H1 (cell line): Measurements from ENCODE around the gene ANGPTL5. TPM values are rescaled to one million over a fixed set of nuclear protein-coding genes. Genes with fewer than 3 reads are reported as not detected.

Experiments used
- BCL11A ChIP-seq, 2 experiments: IDR thresholded peaks; one replicate each; pipeline ENCODE4 v1.6.1; 2011; ENCODE audit warnings: low read depth in 2 of 2, low read length in 2 of 2, mild to moderate bottlenecking in 2 of 2
- CBX8 ChIP-seq: fragments of 300-800, 300-1000 bp; sonication (generic); IDR thresholded peaks from 2 replicates; pipeline ENCODE4 v1.7.1; 2016; ENCODE audit warnings: low read depth, low read length, borderline replicate concordance
- E2F6 ChIP-seq: IDR thresholded peaks from 2 replicates; pipeline ENCODE4 v1.6.1; 2012; ENCODE audit warnings: inconsistent platforms
- GABPA ChIP-seq: IDR thresholded peaks from 2 replicates; pipeline ENCODE4 v1.6.1; 2011; ENCODE audit warnings: mild to moderate bottlenecking, low read length, moderate library complexity, borderline replicate concordance; ENCODE audit not compliant: insufficient read depth
- HDAC6 ChIP-seq: IDR thresholded peaks from one replicate; pipeline ENCODE4 v1.7.1; 2012; ENCODE audit warnings: low read depth, mild to moderate bottlenecking, inconsistent platforms, low read length, moderate library complexity
- KDM4A ChIP-seq: IDR thresholded peaks from one replicate; pipeline ENCODE4 v1.7.1; 2012; ENCODE audit warnings: low read depth, mild to moderate bottlenecking, moderate library complexity, low read length, inconsistent platforms; ENCODE audit not compliant: severe bottlenecking
- MAX ChIP-seq: IDR thresholded peaks from 2 replicates; pipeline ENCODE4 v1.6.1; 2012; ENCODE audit warnings: inconsistent platforms
- POLR2AphosphoS5 ChIP-seq: IDR thresholded peaks from 2 replicates; pipeline ENCODE4 v1.6.1; 2011; ENCODE audit warnings: low read depth, low read length
- RBBP5 ChIP-seq: IDR thresholded peaks from 2 replicates; pipeline ENCODE4 v1.7.1; 2012; ENCODE audit warnings: low read depth, mild to moderate bottlenecking, inconsistent platforms, low read length, moderate library complexity, borderline replicate concordance
- SP1 ChIP-seq: IDR thresholded peaks from 2 replicates; pipeline ENCODE4 v1.6.1; 2011; ENCODE audit warnings: low read depth, low read length
- polyA plus RNA-seq, 7 experiments: library from polyadenylated mRNA; depleted of rRNA in 3 of 7; stranded (reverse) in 5 of 7; unstranded in 2 of 7; fragments of >200 nt in 5 of 7; fragments of 200-250 nt in 2 of 7; gene quantifications; 1 replicate in 5 of 7; 2 replicates in 1 of 7; 4 replicates in 1 of 7; pipeline versions ENCODE4 v1.2.1 to v1.2.3, GENCODE V29; 2011 to 2013; ENCODE audit warnings: missing spikeins in 2 of 7, mixed read lengths in 2 of 7
- total RNA-seq: library from RNA; stranded (reverse); fragmentation: NEBNext Ultra II Directional; extraction: Animal tissue kit (Norgen Biotek cat#: 25700); gene quantifications from 2 replicates; pipeline ENCODE4 v1.2.1, GENCODE V29; 2021
- TF ChIP-seq, protein P1 (sequence below): fragments of 300-600 bp; sonication (generic); IDR thresholded peaks from 2 replicates; pipeline ENCODE4 v1.7.1; 2012; ENCODE audit warnings: low read length, moderate library complexity, mild to moderate bottlenecking, inconsistent platforms; ENCODE audit not compliant: insufficient replicate concordance

The ANGPTL5 gene
- total and polyA plus RNA-seq, 2 of the 8 experiments (the other 6 are each of a cell fraction or from before 2014, with no cell fraction given) = not detected

- TF ChIP-seq, protein P1, sequence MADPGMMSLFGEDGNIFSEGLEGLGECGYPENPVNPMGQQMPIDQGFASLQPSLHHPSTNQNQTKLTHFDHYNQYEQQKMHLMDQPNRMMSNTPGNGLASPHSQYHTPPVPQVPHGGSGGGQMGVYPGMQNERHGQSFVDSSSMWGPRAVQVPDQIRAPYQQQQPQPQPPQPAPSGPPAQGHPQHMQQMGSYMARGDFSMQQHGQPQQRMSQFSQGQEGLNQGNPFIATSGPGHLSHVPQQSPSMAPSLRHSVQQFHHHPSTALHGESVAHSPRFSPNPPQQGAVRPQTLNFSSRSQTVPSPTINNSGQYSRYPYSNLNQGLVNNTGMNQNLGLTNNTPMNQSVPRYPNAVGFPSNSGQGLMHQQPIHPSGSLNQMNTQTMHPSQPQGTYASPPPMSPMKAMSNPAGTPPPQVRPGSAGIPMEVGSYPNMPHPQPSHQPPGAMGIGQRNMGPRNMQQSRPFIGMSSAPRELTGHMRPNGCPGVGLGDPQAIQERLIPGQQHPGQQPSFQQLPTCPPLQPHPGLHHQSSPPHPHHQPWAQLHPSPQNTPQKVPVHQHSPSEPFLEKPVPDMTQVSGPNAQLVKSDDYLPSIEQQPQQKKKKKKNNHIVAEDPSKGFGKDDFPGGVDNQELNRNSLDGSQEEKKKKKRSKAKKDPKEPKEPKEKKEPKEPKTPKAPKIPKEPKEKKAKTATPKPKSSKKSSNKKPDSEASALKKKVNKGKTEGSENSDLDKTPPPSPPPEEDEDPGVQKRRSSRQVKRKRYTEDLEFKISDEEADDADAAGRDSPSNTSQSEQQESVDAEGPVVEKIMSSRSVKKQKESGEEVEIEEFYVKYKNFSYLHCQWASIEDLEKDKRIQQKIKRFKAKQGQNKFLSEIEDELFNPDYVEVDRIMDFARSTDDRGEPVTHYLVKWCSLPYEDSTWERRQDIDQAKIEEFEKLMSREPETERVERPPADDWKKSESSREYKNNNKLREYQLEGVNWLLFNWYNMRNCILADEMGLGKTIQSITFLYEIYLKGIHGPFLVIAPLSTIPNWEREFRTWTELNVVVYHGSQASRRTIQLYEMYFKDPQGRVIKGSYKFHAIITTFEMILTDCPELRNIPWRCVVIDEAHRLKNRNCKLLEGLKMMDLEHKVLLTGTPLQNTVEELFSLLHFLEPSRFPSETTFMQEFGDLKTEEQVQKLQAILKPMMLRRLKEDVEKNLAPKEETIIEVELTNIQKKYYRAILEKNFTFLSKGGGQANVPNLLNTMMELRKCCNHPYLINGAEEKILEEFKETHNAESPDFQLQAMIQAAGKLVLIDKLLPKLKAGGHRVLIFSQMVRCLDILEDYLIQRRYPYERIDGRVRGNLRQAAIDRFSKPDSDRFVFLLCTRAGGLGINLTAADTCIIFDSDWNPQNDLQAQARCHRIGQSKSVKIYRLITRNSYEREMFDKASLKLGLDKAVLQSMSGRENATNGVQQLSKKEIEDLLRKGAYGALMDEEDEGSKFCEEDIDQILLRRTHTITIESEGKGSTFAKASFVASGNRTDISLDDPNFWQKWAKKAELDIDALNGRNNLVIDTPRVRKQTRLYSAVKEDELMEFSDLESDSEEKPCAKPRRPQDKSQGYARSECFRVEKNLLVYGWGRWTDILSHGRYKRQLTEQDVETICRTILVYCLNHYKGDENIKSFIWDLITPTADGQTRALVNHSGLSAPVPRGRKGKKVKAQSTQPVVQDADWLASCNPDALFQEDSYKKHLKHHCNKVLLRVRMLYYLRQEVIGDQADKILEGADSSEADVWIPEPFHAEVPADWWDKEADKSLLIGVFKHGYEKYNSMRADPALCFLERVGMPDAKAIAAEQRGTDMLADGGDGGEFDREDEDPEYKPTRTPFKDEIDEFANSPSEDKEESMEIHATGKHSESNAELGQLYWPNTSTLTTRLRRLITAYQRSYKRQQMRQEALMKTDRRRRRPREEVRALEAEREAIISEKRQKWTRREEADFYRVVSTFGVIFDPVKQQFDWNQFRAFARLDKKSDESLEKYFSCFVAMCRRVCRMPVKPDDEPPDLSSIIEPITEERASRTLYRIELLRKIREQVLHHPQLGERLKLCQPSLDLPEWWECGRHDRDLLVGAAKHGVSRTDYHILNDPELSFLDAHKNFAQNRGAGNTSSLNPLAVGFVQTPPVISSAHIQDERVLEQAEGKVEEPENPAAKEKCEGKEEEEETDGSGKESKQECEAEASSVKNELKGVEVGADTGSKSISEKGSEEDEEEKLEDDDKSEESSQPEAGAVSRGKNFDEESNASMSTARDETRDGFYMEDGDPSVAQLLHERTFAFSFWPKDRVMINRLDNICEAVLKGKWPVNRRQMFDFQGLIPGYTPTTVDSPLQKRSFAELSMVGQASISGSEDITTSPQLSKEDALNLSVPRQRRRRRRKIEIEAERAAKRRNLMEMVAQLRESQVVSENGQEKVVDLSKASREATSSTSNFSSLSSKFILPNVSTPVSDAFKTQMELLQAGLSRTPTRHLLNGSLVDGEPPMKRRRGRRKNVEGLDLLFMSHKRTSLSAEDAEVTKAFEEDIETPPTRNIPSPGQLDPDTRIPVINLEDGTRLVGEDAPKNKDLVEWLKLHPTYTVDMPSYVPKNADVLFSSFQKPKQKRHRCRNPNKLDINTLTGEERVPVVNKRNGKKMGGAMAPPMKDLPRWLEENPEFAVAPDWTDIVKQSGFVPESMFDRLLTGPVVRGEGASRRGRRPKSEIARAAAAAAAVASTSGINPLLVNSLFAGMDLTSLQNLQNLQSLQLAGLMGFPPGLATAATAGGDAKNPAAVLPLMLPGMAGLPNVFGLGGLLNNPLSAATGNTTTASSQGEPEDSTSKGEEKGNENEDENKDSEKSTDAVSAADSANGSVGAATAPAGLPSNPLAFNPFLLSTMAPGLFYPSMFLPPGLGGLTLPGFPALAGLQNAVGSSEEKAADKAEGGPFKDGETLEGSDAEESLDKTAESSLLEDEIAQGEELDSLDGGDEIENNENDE = no peak
- no peak for TF ChIP-seq HDAC6
- TF ChIP-seq RBBP5 = no peak
- no peak for TF ChIP-seq GABPA
- no peak for TF ChIP-seq CBX8
- TF ChIP-seq SP1 = no peak
- no peak for TF ChIP-seq MAX
- no peak for TF ChIP-seq E2F6
- TF ChIP-seq POLR2AphosphoS5 = no peak
- no peak for TF ChIP-seq KDM4A
- no peak for TF ChIP-seq BCL11A (IDR thresholded peaks at IDR 0.05; ENCODE audit: low read depth in 2 of 2, low read length in 2 of 2)
Observed at GRCh38 chr11:101955701-101956100, 39.4 kb upstream of the ANGPTL5 start (continued).
